GM11168 (cell line): ENCODE results near the gene DNM1L.

Experiments
- in situ Hi-C: fragments of 300-500 bp; cut with MboI; formaldehyde crosslinking; loops from one replicate; pipeline ENCODE4 v1.12.0; 2022; ENCODE audit warnings: low sequenced_read_pairs; ENCODE audit not compliant: unreplicated experiment

DNM1L gene

DNA sequence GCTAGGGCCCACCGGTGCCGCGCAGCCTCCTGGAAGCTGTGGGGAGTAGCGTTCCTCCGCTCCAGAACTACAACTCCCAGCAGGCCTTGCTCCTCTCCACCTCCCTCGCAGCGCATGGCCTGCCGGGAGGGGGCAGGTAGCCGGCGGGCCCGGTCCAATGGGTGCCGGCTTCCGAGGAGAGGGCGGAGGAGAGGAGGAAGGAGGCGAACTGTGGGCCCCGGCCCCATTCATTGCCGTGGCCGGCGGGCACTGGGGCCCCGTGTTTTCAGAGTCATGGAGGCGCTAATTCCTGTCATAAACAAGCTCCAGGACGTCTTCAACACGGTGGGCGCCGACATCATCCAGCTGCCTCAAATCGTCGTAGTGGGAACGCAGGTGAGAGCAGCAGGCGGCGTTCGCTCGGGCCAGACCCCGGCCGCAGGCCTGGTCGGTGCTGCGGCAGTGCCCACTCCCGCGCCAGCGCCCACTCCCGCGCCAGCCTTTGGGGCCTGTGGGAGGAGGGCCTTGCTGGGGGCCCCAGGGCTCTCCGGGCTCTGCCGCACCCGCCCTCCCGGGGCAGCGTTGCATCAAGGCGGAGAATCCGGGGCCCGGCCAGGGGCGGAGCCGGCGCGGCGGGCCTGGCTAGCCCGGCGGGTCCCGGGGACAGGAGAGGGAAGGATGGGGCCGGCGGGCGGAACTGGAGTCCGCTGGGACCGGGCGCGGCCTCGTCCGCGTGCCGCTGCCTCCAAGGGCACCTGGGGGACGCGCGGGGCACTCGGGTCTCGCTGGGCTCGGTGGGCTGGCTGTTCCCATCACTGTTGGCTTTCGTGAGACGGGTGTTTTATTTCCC is at the start of gene DNM1L:
TSS of gene DNM1L (plus strand) at position 211 of the 829 bp plus-strand sequence. CDS start at position 274, 63 bp downstream.
- in situ Hi-C loops = no loop called here

DNA sequence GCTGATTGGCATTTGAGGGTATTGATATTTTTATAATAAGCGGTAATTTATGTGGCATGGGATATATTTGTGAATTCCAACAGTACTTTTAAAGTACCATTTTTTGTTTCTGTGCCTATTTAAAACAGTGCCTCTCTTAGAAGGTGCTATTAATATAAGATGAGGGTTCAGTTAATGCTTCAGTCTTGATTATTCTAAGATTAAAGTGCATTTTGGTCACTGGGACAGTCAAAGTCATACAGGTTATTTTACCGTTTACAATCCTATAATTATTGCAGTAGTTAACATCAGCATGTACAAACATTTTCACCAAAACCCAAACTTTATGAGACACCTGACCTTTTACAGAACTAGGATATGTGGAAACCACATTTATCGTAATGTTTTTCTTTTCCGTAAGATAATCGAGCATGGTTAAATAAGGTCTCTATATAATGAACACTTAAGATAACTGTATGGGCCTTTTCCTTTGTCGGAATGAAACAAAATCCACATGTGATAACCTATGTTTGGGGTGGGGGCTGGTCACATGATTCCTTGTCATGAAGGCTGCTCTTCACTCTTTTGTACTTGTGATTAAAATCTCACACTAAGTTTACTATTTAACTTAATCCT is 37.7 kb upstream of the DNM1L start:
- in situ Hi-C loops = no loop called here

DNA sequence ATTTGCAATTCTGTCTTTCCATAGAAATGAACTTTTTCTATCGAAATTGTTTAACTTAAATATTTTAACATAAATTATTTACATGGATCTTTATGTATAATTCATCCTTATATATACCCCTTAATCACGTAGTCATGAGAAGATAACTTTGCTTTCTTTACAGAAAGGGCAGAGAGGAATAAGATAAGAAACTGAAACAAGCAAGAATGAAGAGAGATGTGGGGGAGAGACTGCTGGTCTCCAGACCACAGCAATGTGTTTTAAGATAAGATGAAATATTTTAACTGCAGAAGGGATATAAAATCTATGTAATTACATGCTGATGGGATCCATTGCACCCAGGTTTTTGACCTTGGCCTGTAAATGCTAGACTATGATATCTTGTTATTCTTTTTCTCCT is 34.7 kb upstream of the DNM1L start:
- in situ Hi-C loops = no loop called here

DNA sequence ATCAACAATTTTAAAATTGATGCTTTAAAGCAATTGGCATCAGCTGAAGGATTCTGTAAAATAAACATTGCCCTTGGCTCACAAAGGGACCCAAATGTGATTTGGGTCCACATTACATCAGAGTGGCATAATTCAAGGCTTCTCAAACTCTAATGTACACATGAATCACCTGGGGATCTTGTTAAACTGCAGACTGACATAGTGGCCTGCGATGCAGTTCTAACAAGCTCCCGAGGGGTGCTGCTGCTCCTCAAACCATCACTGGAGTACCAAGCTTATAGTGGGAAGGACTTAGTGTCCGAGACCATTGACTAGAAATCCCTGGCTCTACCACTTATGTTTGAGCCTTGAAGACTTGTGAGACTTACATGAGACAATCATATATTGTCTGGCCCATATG is 31.8 kb upstream of the DNM1L start:
- in situ Hi-C loops = no loop called here

DNA sequence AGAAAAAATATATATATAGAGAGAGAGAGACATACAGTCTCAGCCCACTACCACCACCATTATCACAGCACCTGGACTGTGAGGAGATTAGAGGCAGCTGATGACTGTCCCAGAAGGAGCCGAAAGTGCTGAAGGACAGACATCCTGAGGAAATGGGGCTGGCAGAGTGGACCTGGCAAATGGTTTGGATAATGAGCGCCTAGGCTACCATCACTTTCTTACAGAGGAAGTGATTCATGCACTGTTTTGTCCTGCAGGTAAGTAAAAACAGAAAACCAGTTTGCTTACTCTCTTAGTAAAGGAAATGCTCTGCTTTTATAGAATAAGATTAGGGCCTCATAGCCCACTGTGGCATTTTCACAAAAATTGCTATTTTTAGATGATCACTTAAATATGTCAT is 28.6 kb upstream of the DNM1L start:
- in situ Hi-C loops = loop anchor here (25.0 kb wide), 1 partner anchor 988 kb away; the partner anchor contains the start of gene ETFBKMT

DNA sequence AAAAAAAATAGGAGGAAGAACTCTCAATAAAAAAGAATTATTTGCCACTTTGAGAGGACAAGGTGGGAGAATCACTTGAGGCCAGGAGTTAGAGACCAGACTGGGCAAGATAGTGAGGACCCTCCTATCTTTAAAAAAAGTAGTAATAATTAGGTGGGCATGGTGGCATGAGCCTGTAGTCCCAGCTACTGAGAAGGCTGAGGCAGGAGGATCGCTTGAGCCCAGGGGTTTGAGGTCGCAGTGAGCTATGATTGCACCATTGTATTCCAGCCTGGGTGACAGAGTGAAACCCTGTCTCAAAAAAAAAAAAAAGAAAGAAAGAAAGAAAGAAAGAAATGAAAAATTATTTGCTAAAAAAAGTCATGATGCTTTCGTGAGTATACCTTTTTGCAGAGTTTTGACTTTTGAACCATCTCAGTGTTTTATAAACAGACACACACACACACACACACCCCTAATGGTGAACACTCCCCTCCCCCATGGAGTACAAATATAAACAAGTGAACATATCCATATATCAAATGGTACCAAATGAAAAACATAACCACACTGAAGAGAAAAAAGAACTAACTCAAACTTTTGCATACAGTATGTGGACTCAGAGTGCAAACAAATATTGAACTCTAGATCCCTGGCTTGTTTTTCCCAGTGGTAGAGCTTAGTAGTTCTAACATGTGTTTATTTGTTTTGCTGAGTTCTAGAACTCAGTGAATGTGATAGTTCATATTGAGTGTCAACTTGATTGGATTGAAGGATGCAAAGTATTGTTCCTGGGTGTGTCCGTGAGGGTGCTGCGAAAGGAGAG is 27.7 kb upstream of the DNM1L start:
- in situ Hi-C loops = loop anchor here (25.0 kb wide), 1 partner anchor 989 kb away; the partner anchor contains the start of gene ETFBKMT

DNA sequence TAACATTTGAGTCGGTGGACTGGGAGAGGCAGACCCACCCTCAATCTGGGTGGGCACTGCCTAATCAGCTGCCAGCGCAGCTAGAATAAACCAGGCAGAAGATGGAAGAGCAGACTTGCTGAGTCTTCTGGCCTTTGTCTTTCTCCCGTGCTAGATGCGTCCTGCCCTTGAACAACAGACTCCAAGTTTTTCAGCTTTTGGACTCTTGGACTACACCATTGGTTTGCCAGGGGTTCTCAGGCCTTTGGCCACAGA is 27.2 kb upstream of the DNM1L start:
- in situ Hi-C loops = loop anchor here (25.0 kb wide), 1 partner anchor 990 kb away; the partner anchor contains the start of gene ETFBKMT

DNA sequence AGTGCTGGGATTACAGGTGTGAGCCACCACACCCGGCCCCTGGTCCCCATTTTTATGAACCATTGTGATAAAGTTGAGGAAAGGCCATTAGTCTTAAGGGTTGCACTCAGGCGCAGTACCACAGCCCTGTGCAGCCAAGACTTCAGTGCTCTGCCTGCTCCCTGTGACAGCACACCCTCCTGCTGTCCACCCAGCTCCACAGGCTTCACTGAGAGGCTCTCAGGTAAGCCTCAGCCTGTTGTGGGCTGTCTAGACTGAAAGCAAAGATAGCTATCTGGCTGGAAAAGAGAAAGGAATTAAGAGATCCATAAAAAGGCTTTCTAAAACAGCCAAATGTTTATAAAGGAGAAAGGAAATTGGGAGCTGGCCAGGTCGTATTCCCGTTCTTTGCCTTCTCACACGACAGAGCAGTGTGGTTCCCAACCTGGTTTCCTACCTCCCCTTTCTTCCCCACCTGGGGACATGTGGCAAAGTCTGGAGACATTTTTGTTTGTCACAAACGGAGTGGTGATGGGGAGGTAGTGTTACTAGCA is 19.1 kb upstream of the DNM1L start:
- in situ Hi-C loops = loop anchor here (25.0 kb wide), 1 partner anchor 998 kb away; the partner anchor contains the start of gene ETFBKMT

DNA sequence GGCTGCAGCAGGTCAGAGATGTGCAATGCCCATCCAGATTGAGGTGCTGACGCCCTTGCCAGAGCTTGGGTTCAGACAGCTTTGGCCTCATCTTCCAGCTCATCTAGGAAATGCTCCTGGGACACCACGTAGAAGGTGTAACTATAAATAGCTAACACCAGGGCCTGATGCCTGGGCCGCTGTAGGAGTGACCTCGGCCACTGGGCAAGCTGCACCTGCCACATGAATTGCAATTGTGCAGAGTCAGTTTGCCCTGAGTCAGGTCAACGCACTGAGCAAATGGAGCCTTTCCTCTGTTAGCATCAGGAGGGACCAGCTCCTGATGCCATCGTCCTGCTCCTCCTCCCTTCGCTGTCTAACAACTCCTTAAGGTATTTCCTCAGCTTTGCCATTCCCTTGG is 17.4 kb upstream of the DNM1L start:
- in situ Hi-C loops = loop anchor here (25.0 kb wide), 1 partner anchor 999 kb away; the partner anchor contains the start of gene ETFBKMT

DNA sequence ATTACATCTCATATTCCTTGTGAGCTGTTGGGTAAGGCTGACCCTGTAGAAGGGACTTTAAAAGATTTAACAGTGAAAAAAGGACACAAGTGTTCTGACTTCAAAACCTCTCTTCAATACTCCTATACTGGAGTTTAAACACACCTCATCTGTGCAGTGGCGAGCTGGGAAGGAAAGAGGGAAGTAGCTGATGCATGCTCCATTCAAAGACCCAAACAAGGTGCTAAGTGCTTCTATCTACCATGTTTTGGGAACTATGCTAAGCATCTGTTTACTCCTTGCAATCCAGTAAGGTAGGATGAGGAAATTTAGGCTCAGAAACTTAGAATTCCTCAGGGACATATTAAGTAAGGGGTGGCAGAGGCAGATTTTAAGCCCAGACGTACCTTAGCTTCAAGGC is 16.4 kb upstream of the DNM1L start:
- in situ Hi-C loops = loop anchor here (25.0 kb wide), 1 partner anchor 1000 kb away; the partner anchor contains the start of gene ETFBKMT

DNA sequence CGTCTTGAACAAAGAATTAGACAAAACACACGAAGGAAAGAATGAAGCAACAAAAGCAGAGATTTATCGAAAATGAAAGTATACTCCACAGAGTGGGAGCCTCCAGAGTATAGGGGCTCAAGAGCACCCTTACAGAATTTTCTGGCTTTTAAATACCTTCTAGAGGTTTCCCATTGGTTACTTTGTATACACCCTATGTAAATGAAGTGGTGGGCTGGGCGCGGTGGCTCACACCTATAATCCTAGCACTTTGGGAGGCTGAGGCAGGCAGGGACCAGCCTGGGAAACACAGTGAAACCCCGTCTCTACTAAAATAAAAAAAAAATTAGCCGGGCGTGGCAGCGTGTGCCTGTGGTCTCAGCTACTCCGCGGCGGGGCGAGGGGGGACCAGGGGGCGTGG is 13.1 kb upstream of the DNM1L start:
- in situ Hi-C loops = loop anchor here (5.0 to 25.0 kb wide), 2 partner anchors 214 to 1004 kb away; partner anchors contain the start of gene ETFBKMT

DNA sequence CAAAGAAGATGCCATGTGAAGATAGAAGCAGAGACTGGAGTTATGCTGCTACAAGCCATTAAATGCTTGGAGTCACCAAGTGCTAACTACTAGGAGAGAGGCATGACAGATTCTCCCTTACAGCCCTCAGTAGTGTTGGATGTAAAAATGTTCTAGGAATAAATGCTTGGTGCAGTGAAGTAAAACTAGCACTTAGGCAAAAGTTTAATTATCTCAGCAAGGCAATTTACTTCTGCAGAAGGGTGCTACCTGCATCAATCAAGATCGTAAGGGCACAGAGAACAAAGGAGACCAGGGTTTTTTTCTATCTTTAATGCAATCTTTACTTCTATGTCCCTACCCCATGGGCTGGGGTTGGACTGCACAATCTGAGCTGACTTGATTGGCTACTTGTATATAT is 9.5 kb upstream of the DNM1L start:
- in situ Hi-C loops = loop anchor here (5.0 to 25.0 kb wide), 2 partner anchors 217 to 1007 kb away; partner anchors contain the start of gene ETFBKMT

DNA sequence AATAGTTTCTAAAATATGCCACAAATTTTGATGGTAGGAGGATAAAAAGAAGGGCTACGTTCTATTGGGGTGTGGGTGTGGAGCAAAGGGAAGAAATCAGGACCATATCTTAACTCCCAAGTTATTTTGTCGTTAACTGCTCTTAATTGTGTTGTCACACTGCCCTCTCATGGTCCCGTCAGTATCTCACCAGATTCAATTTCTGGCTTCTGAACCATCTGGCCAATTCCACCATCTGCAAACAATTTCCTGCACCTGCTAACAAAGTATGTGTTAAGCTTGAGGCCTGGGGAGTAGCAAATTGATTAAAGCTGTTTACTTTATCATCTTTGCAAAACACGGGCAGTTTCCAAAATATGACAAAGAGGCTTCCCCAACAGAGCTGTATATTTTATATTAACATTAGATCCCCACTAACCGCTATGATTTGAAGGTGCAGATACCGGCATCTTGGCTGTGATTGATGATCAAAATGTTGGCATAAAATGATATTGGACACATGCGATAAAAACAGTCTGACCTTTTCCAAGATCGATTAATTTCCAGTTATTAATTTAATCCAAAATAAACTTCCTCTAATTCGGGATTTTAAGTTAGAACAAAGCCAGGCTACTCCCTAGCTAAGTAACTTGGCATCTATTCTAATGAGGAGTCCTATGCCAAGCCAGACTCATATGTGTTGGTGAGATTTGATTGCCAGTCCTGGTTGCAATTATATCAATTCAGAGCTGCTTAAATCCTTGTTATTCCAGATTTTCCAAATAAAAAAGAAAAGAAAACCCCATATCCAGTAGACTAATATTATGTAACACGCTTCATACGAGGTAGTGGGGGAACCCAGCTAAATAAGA is 6.9 kb upstream of the DNM1L start:
- in situ Hi-C loops = loop anchor here (25.0 kb wide), 1 partner anchor 1010 kb away; the partner anchor contains the start of gene ETFBKMT

DNA sequence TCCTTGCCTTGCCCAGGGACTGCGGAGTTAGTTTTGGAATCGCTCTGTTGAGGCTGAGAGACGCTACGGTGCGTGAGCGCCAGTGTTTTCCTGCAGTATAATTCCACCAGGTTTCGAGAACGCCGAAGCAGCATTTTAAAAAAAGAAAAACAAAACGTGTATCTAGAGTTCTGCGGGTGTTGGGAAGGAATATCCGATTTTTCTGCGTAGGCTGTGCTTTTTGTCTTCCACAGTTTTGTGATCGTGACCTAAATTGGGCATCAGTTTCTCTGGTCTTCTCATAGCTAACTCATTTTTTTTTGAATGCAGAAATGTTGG is 778 bp downstream of the DNM1L start:
- in situ Hi-C loops = no loop called here

DNA sequence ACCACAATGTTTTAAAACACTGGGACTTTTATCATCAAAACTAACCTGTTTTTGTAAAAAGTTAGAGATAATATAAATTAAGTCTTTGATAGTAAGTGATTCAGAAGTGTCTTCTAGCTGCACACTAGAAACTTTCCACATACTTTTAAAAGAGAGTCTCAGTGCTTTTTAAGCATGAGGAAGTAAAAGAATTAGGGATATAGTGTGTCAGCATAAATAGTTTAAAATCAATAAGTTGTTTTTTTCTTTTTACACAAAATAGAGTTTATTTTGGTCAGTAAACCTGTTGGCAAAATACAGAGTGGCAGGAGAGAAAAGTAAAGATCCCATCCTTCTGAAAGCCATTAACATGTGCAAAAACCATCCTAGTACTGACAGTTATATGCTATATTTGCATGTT is 1.7 kb downstream of the DNM1L start:
- in situ Hi-C loops = no loop called here

DNA sequence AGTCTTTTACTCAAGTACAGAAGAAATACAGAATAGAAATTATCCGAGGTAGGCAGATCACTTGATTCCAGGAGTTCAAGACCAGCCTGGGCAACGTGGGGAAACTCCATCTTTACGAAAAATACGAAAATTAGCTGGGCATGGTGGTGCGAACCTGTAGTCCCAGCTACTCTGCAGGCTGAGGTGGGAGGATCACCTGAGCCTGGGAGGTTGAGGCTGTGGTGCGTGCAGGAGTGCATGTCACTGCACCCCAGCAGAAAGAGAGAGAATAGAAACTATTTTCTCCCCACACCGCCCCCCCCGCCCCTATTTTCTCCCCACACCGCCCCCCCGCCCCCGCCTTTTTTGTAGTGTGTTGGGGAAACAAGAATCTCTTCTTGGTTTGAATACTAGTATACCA is 2.2 kb downstream of the DNM1L start:
- in situ Hi-C loops = no loop called here

DNA sequence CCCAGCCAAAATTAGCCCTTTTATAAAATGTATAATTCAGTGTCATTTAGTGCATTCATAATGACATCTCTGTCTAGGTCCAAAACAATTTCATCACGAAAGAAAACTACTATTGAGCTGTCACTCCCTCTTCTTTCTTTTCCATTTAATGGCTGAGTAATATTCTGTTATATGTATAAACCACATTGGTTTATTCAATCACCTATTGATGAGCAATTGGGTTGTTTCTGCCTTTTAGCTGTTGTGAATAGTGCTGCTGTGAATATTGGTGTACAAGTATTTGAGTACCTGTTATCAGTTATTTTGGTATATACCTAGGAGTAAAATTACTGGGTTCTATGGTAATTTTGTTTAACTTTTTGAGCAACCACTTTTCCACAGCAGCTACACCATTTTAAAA is 7.2 kb downstream of the DNM1L start:
- in situ Hi-C loops = no loop called here

DNA sequence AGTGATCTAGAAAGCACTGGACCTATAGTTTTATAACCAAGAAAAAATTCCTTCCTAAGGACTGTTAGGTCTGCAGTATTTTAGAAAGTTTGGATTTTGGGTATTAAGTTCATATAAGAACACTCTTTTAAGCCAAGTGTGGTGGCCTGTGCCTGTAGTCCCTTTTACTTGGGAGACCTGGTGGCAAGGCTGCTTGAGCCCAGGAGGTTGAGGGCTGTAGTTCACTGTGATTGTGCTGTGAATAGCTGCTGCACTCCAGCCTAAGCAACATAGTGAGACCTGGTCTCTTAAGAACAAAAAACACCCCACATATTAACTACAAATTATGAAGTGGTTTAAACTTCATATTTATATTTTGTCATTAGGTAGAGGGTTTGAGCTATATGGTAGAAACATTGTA is 9.7 kb downstream of the DNM1L start:
- in situ Hi-C loops = no loop called here

DNA sequence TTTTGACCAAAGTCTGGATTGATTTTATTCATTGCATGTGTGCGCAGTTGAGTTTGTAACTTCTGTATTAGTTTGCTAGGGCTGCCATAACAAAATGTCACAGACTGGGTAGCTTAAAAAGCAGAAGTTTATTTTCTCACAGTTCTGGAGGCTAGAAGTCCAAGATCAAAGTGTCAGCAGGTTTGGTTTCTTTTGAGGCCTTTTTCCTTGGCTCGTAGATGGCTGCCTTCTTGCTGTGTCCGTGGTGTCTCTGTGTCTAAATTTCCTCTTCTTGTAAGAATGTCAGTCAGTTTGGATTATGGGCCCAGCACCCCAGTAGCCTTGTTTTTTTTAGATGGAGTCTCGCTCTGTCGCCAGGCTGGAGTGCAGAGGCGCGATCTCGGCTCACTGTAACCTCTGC is 11.8 kb downstream of the DNM1L start:
- in situ Hi-C loops = no loop called here

DNA sequence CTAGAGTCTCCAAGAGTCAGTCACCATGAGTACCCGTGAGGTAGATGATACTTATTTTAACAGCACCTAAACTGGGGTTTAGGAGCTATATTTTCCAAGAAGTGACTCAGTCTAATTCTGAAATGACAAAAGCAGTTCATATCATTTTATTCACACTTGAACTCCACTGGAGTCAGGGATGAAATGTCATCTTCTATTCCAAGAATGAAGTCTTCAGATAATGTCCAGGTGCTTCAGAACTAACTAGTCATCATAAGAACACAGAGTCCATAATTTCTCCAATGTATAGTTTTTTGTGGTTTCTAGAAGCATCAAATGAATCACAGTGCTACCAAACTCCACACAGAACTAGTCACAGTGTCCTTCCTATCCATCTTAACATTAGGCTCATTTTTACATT is 13.3 kb downstream of the DNM1L start:
- in situ Hi-C loops = no loop called here
